ENCODE data around the gene NDUFS6.

NDUFS6 gene

DNA sequence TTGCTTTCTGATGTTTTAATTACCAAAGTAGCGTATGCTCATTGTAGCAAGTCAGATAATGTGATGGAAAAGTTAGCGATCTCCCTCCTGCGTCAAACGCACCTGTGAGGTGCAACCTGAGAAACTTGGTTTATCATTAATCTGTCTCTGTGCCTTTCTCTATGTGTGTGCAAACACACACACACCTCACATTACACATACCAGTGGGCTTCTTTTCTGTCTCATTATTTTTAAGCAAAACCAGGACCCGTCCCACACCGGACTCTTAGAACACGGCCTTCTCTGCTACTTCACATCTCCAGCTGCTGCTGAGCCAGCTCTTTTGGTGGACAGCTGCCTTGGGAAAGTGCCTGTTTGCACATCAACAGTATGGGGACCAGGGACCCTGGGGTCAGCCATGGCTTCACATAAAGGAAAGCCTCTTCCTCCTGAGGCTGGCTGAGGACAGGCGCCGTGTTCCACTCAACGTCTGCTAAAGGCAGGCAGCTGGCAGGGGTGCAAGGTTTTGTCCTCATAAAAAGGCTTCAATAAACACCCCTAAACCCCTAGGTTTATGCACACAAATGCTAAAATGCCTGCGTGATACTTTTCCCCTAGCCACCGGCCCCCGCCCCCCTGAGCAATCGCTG lies 45.8 kb upstream of the NDUFS6 start:
- POLR2A ChIA-PET (ENCODE audit: low non-redundant PET), result no interaction called here
- TF ChIP-seq, protein P1, sequence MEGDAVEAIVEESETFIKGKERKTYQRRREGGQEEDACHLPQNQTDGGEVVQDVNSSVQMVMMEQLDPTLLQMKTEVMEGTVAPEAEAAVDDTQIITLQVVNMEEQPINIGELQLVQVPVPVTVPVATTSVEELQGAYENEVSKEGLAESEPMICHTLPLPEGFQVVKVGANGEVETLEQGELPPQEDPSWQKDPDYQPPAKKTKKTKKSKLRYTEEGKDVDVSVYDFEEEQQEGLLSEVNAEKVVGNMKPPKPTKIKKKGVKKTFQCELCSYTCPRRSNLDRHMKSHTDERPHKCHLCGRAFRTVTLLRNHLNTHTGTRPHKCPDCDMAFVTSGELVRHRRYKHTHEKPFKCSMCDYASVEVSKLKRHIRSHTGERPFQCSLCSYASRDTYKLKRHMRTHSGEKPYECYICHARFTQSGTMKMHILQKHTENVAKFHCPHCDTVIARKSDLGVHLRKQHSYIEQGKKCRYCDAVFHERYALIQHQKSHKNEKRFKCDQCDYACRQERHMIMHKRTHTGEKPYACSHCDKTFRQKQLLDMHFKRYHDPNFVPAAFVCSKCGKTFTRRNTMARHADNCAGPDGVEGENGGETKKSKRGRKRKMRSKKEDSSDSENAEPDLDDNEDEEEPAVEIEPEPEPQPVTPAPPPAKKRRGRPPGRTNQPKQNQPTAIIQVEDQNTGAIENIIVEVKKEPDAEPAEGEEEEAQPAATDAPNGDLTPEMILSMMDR (conservative IDR thresholded peaks at IDR 0.05; ENCODE audit: low read depth), result no peak
- CTCF ChIA-PET, result no interaction called here

DNA sequence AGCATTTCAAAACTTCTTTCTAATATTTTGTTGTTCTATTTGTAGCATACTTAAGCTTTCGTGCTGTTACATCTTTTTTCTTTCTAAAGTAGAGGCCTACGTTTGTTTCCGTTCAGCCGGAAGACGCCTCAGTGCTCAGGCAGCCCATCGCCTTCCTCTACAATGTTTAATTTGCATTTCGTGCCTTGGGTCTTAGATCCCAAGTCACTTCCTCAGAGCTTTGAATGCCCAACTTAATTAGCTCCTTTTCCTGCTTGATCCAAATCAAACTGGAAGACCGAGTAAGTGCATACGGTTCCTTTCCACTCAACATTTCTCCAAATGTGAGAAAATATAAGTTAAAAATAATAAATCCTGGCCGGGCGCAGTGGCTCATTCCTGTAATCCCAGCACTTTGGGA lies 44.7 kb upstream of the NDUFS6 start:
- TF ChIP-seq, protein P1 (conservative IDR thresholded peaks at IDR 0.05; ENCODE audit: low read depth), result no peak
- POLR2A ChIA-PET (ENCODE audit: low non-redundant PET), result no interaction called here
- CTCF ChIA-PET, result no interaction called here
- H3K27ac ChIP-seq, result no peak overlapping the region
- DNase-seq (ENCODE audit: low spot score), result no peak

More for the DNA sequence above, 45.8 kb upstream of the NDUFS6 start:
- no peak overlapping the region for H3K27ac ChIP-seq
- DNase-seq (ENCODE audit: low spot score), result no peak

DNA sequence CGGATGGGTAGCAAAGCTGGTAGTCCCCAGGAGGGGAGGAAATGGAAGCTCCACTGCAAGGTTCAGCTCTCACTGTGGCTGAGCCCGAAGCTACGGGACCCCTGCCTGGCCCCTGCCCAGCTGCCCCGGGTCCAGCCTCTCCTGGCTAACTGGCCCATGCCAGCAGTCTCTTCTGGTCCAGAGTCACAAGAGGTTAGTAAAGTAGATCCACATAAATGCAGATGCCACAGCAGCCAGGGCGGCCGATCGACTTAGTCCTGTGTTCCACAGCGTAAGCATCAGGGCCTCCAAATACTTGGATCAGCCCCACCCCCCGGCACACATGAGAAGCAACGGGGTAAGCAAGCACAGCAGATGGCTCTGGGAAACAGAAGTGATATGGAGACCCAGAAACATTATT lies 43.7 kb upstream of the NDUFS6 start:
- CTCF ChIA-PET, result interaction anchor here (0.6 kb wide), 1 partner anchor 120 kb away, joined by 3 read pairs; no protein-coding TSS in a partner anchor
- H3K27ac ChIP-seq, result no peak overlapping the region
- POLR2A ChIA-PET (ENCODE audit: low non-redundant PET), result no interaction called here

DNA sequence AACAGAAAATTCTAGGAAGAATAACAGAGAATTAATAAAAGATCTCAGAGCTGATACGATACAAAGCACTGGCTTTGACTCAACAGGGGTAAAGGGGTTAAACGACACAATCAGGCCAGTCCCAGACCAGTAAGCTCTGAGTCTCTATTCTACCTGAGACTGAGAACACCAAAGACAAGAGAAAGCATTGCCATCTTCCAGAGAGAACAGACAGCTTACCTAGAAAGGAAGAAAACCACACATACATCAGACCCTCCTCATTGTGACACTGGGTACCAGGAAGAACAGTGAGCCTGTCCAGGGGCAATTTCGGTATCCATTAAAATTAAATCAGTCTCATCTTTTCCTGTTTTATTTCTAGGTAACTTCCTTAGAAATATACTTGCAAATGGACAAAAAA lies 42.6 kb upstream of the NDUFS6 start:
- CTCF ChIA-PET, result interaction anchor here (0.7 kb wide), 1 partner anchor 14 kb away, joined by 3 read pairs; no protein-coding TSS in a partner anchor
- TF ChIP-seq, protein P1 (conservative IDR thresholded peaks at IDR 0.05; ENCODE audit: low read depth), result no peak
- no peak overlapping the region for H3K27ac ChIP-seq
- POLR2A ChIA-PET (ENCODE audit: low non-redundant PET), result no interaction called here
- DNase-seq (ENCODE audit: low spot score), result no peak

More for the DNA sequence above, 43.7 kb upstream of the NDUFS6 start:
- TF ChIP-seq, protein P1 (conservative IDR thresholded peaks at IDR 0.05; ENCODE audit: low read depth), result no peak
- DNase-seq (ENCODE audit: low spot score), result no peak

DNA sequence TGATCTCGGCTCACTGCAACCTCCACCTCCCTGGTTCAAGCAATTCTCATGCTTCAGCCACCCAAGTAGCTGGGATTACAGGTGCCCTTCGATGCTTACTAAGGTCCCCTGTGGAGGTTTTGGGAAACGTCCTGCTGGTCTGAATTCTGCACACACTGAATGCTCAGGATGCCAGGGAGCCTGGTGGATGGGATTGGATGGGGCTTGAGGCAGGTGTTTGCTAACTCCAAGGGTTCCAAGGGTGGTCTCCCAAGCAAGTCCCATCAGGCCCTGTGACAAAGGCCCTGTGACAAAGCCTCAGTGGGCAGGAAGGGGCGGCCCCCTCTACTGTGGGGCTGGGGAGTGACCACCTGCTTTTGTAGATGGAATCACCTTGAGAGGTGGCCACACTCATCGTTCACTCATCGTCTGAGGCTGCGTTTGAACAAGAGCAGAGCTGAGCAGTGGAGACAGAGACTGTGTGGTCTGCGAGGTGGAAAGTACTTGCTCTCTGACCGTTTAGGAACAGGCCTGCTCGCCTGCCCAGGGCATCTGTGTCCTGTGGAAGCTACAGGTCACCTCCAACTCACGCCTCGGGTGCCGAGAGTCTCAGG lies 41.7 kb upstream of the NDUFS6 start:
- CTCF ChIA-PET, result interaction anchor here (0.7 kb wide), 1 partner anchor 14 kb away, joined by 3 read pairs; no protein-coding TSS in a partner anchor
- no peak overlapping the region for H3K27ac ChIP-seq

DNA sequence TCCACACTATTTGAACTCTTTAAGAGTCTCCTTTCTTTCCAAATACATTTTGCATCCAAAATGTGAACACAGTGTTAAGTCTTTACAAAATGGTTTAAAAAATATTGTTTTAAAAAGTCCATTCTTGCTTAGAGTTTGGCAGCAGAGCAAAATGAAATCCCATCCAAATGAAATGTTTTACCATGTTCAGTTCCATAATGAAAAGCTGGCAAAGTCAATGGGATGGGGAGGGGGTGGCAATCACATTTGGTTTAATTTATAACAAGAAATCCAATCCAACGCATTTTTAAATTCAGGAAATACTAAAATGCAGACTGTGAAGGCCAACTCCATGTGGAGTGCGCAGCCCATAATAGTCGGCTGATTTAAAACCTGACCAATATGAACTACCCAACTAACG lies 41.0 kb upstream of the NDUFS6 start:
- TF ChIP-seq, protein P1 (conservative IDR thresholded peaks at IDR 0.05; ENCODE audit: low read depth), result no peak
- DNase-seq (ENCODE audit: low spot score), result no peak
- H3K27ac ChIP-seq, result no peak overlapping the region
- ChIA-PET CTCF (no interaction called here), POLR2A (ENCODE audit: low non-redundant PET) (no interaction called here)

More for the DNA sequence above, 41.7 kb upstream of the NDUFS6 start:
- DNase-seq (ENCODE audit: low spot score), result no peak
- TF ChIP-seq, protein P1 (conservative IDR thresholded peaks at IDR 0.05; ENCODE audit: low read depth), result no peak
- POLR2A ChIA-PET (ENCODE audit: low non-redundant PET), result no interaction called here
